ENCODE data around the gene C14orf180.

The C14orf180 gene

GRCh38 chr14:104563191-104563741 lies 16.3 kb upstream of the C14orf180 start:
- Histone ChIP-seq H3K4me1 (ENCODE audit: control insufficient read depth, insufficient read depth, low read length, unreplicated experiment) (no peaks in the 10 kb centered on the region), H2AFZ (ENCODE audit: low read length, unreplicated experiment) (no peak overlapping the region), H3K27me3 (ENCODE audit: insufficient read depth, low read length) (peaks cover 54% of the 10 kb centered on the region), H3K79me2 (ENCODE audit: control insufficient read depth, insufficient read depth, low read length, unreplicated experiment) (no peaks in the 10 kb centered on the region), H3K4me3 (ENCODE audit: low read depth, low read length) (no peak overlapping the region), H3K27ac (ENCODE audit: low read depth, low read length) (no peak overlapping the region), H3K36me3 (ENCODE audit: insufficient read depth, low read length) (no peaks in the 10 kb centered on the region)

- no peaks in the 10 kb centered on the region for H3K36me3 ChIP-seq (ENCODE audit: insufficient read depth, low read length)
- H3K27me3 ChIP-seq (ENCODE audit: insufficient read depth, low read length), result peaks cover 54% of the 10 kb centered on the region
- no peak overlapping the region for H3K27ac ChIP-seq (ENCODE audit: low read depth, low read length)
- H2AFZ ChIP-seq (ENCODE audit: low read length, unreplicated experiment), result no peak overlapping the region
- no peaks in the 10 kb centered on the region for H3K4me1 ChIP-seq (ENCODE audit: control insufficient read depth, insufficient read depth, low read length, unreplicated experiment)
- no peaks in the 10 kb centered on the region for H3K79me2 ChIP-seq (ENCODE audit: control insufficient read depth, insufficient read depth, low read length, unreplicated experiment)
- H3K4me3 ChIP-seq (ENCODE audit: low read depth, low read length), result no peak overlapping the region
These were observed 15.6 kb upstream of the C14orf180 start for GRCh38 chr14:104563742-104564615.

- Histone ChIP-seq H3K27ac (ENCODE audit: low read depth, low read length) (no peak overlapping the region), H3K4me3 (ENCODE audit: low read depth, low read length) (no peak overlapping the region), H3K4me1 (ENCODE audit: control insufficient read depth, insufficient read depth, low read length, unreplicated experiment) (no peaks in the 10 kb centered on the region), H3K36me3 (ENCODE audit: insufficient read depth, low read length) (no peaks in the 10 kb centered on the region), H3K79me2 (ENCODE audit: control insufficient read depth, insufficient read depth, low read length, unreplicated experiment) (no peaks in the 10 kb centered on the region), H3K27me3 (ENCODE audit: insufficient read depth, low read length) (peaks cover 59% of the 10 kb centered on the region), H2AFZ (ENCODE audit: low read length, unreplicated experiment) (no peak overlapping the region)
These were observed 14.6 kb upstream of the C14orf180 start for GRCh38 chr14:104564744-104565679.

GRCh38 chr14:104567141-104567956 lies 12.2 kb upstream of the C14orf180 start:
- H3K27me3 ChIP-seq (ENCODE audit: insufficient read depth, low read length), result peaks cover 49% of the 10 kb centered on the region

GRCh38 chr14:104567957-104568225 lies 11.7 kb upstream of the C14orf180 start:
- no peak overlapping the region for H3K27ac ChIP-seq (ENCODE audit: low read depth, low read length)
- H3K27me3 ChIP-seq (ENCODE audit: insufficient read depth, low read length), result peaks cover 51% of the 10 kb centered on the region
- no peaks in the 10 kb centered on the region for H3K79me2 ChIP-seq (ENCODE audit: control insufficient read depth, insufficient read depth, low read length, unreplicated experiment)
- no peak overlapping the region for H3K4me3 ChIP-seq (ENCODE audit: low read depth, low read length)
- H3K4me1 ChIP-seq (ENCODE audit: control insufficient read depth, insufficient read depth, low read length, unreplicated experiment), result no peaks in the 10 kb centered on the region
- H3K36me3 ChIP-seq (ENCODE audit: insufficient read depth, low read length), result no peaks in the 10 kb centered on the region
- H2AFZ ChIP-seq (ENCODE audit: low read length, unreplicated experiment), result no peak overlapping the region

More at GRCh38 chr14:104567141-104567956, 12.2 kb upstream of the C14orf180 start:
- H3K4me3 ChIP-seq (ENCODE audit: low read depth, low read length), result no peak overlapping the region
- no peak overlapping the region for H3K27ac ChIP-seq (ENCODE audit: low read depth, low read length)
- no peaks in the 10 kb centered on the region for H3K36me3 ChIP-seq (ENCODE audit: insufficient read depth, low read length)
- H3K79me2 ChIP-seq (ENCODE audit: control insufficient read depth, insufficient read depth, low read length, unreplicated experiment), result no peaks in the 10 kb centered on the region
- no peak overlapping the region for H2AFZ ChIP-seq (ENCODE audit: low read length, unreplicated experiment)
- no peaks in the 10 kb centered on the region for H3K4me1 ChIP-seq (ENCODE audit: control insufficient read depth, insufficient read depth, low read length, unreplicated experiment)

GRCh38 chr14:104568620-104569019 lies 10.9 kb upstream of the C14orf180 start:
- H2AFZ ChIP-seq (ENCODE audit: low read length, unreplicated experiment), result no peak overlapping the region
- H3K36me3 ChIP-seq (ENCODE audit: insufficient read depth, low read length), result no peaks in the 10 kb centered on the region
- no peaks in the 10 kb centered on the region for H3K4me1 ChIP-seq (ENCODE audit: control insufficient read depth, insufficient read depth, low read length, unreplicated experiment)
- no peaks in the 10 kb centered on the region for H3K79me2 ChIP-seq (ENCODE audit: control insufficient read depth, insufficient read depth, low read length, unreplicated experiment)
- H3K27ac ChIP-seq (ENCODE audit: low read depth, low read length), result no peak overlapping the region
- peaks cover 52% of the 10 kb centered on the region for H3K27me3 ChIP-seq (ENCODE audit: insufficient read depth, low read length)
- H3K4me3 ChIP-seq (ENCODE audit: low read depth, low read length), result no peak overlapping the region

GRCh38 chr14:104569435-104569834 lies 10.1 kb upstream of the C14orf180 start:
- H3K36me3 ChIP-seq (ENCODE audit: insufficient read depth, low read length), result no peaks in the 10 kb centered on the region
- H3K27me3 ChIP-seq (ENCODE audit: insufficient read depth, low read length), result peaks cover 48% of the 10 kb centered on the region
- no peak overlapping the region for H2AFZ ChIP-seq (ENCODE audit: low read length, unreplicated experiment)
- no peaks in the 10 kb centered on the region for H3K79me2 ChIP-seq (ENCODE audit: control insufficient read depth, insufficient read depth, low read length, unreplicated experiment)
- no peak overlapping the region for H3K4me3 ChIP-seq (ENCODE audit: low read depth, low read length)
- no peak overlapping the region for H3K27ac ChIP-seq (ENCODE audit: low read depth, low read length)
- no peaks in the 10 kb centered on the region for H3K4me1 ChIP-seq (ENCODE audit: control insufficient read depth, insufficient read depth, low read length, unreplicated experiment)

- H2AFZ ChIP-seq (ENCODE audit: low read length, unreplicated experiment), result no peak overlapping the region
- H3K4me3 ChIP-seq (ENCODE audit: low read depth, low read length), result no peak overlapping the region
- no peaks in the 10 kb centered on the region for H3K79me2 ChIP-seq (ENCODE audit: control insufficient read depth, insufficient read depth, low read length, unreplicated experiment)
- H3K27ac ChIP-seq (ENCODE audit: low read depth, low read length), result no peak overlapping the region
- peaks cover 32% of the 10 kb centered on the region for H3K27me3 ChIP-seq (ENCODE audit: insufficient read depth, low read length)
- H3K36me3 ChIP-seq (ENCODE audit: insufficient read depth, low read length), result no peaks in the 10 kb centered on the region
- no peaks in the 10 kb centered on the region for H3K4me1 ChIP-seq (ENCODE audit: control insufficient read depth, insufficient read depth, low read length, unreplicated experiment)
These were observed 8.3 kb upstream of the C14orf180 start for GRCh38 chr14:104571246-104571645.

GRCh38 chr14:104572024-104572626 lies 7.4 kb upstream of the C14orf180 start:
- no peak overlapping the region for H3K27ac ChIP-seq (ENCODE audit: low read depth, low read length)
- H3K4me3 ChIP-seq (ENCODE audit: low read depth, low read length), result no peak overlapping the region
- H3K79me2 ChIP-seq (ENCODE audit: control insufficient read depth, insufficient read depth, low read length, unreplicated experiment), result no peaks in the 10 kb centered on the region
- no peak overlapping the region for H2AFZ ChIP-seq (ENCODE audit: low read length, unreplicated experiment)
- no peaks in the 10 kb centered on the region for H3K4me1 ChIP-seq (ENCODE audit: control insufficient read depth, insufficient read depth, low read length, unreplicated experiment)
- H3K36me3 ChIP-seq (ENCODE audit: insufficient read depth, low read length), result no peaks in the 10 kb centered on the region
- peaks cover 29% of the 10 kb centered on the region for H3K27me3 ChIP-seq (ENCODE audit: insufficient read depth, low read length)

- no peak overlapping the region for H3K27ac ChIP-seq (ENCODE audit: low read depth, low read length)
- H2AFZ ChIP-seq (ENCODE audit: low read length, unreplicated experiment), result no peak overlapping the region
- no peak overlapping the region for H3K4me3 ChIP-seq (ENCODE audit: low read depth, low read length)
- H3K4me1 ChIP-seq (ENCODE audit: control insufficient read depth, insufficient read depth, low read length, unreplicated experiment), result no peaks in the 10 kb centered on the region
- H3K79me2 ChIP-seq (ENCODE audit: control insufficient read depth, insufficient read depth, low read length, unreplicated experiment), result no peaks in the 10 kb centered on the region
- H3K27me3 ChIP-seq (ENCODE audit: insufficient read depth, low read length), result peaks cover 32% of the 10 kb centered on the region
- H3K36me3 ChIP-seq (ENCODE audit: insufficient read depth, low read length), result no peaks in the 10 kb centered on the region
These were observed 6.9 kb upstream of the C14orf180 start for GRCh38 chr14:104572668-104573067.

All from ACC112 (cell line).